Measurements from ENCODE around the gene ULK4.

- TF ChIP-seq POLR2A (IDR thresholded peaks at IDR 0.05; ENCODE audit: low read depth, low read length) (no peak), CTCF (conservative IDR thresholded peaks at IDR 0.05; ENCODE audit: low read depth, low read length) (no peak), CEBPB (IDR thresholded peaks at IDR 0.05; ENCODE audit: low read depth, low read length) (no peak), FOS (IDR thresholded peaks at IDR 0.05; ENCODE audit: low read depth, low read length) (no peak), RFX5 (IDR thresholded peaks at IDR 0.05; ENCODE audit: low read depth, low read length) (no peak), MAZ (IDR thresholded peaks at IDR 0.05; ENCODE audit: borderline replicate concordance, low read depth, low read length) (no peak), RAD21 (IDR thresholded peaks at IDR 0.05; ENCODE audit: low read length) (no peak)
These were observed 763.4 kb downstream of the ULK4 start for GRCh38 chr3:41198526-41198925.
